HL-60/S4 treated with phorbol 12-myristate 13-acetate at 8.2 ng/mL for 4 days and 3 days (cell line): ENCODE results near the gene PARP12.

Source experiments
- in situ Hi-C: fragments of 300-500 bp; cut with MboI; formaldehyde crosslinking; loops from 2 replicates; pipeline ENCODE4 v1.15.0; 2022; ENCODE audit warnings: low sequenced_read_pairs

Gene PARP12

GRCh38 chr7:140059273-140060242 lies 3.2 kb downstream of the PARP12 start:
- in situ Hi-C loops, result no loop called here

DNA sequence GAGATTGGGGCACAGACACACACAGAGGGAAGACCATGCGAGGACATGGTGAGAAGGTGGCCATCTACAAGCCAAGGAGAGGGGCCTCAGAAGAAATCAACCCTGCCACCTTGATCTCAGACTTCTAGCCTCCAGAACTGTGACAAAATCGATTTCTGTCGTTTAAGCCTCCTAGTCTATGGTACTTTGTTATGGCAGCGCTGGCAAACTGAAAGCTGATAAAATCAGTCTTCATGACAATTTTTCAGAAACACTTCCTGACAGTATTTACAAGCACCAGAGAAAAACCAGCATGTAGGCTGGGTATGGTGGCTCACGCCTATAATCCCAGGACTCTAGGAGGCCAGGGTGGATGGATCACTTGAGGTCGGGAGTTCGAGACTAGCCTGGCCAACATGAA lies 4.2 kb downstream of the PARP12 start:
- in situ Hi-C loops, result no loop called here

DNA sequence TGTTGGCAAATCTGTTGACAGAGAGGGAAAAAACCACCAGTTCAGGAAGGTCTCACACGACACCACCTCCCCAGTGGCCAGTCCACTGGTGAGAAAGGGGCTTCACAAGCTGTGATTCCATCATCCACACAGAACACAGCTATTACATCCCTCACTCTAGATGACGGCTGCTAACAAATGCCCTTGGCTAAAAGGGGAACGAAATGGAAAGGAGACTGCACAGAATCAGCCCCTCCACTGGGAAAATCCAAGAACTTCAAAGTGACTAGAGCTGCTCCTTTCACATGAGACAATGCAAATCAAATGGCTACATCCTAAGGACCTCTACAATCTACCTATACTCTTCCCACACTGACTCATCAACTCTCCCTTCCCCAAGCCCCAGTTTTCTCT lies 5.6 kb downstream of the PARP12 start:
- in situ Hi-C loops, result no loop called here

- in situ Hi-C loops, result no loop called here
Measured at GRCh38 chr7:140056431-140057142, 6.2 kb downstream of the PARP12 start.

- in situ Hi-C loops, result no loop called here
Measured at GRCh38 chr7:140055833-140056232, 6.9 kb downstream of the PARP12 start.

GRCh38 chr7:140054751-140055150 lies 8.0 kb downstream of the PARP12 start:
- in situ Hi-C loops, result no loop called here

DNA sequence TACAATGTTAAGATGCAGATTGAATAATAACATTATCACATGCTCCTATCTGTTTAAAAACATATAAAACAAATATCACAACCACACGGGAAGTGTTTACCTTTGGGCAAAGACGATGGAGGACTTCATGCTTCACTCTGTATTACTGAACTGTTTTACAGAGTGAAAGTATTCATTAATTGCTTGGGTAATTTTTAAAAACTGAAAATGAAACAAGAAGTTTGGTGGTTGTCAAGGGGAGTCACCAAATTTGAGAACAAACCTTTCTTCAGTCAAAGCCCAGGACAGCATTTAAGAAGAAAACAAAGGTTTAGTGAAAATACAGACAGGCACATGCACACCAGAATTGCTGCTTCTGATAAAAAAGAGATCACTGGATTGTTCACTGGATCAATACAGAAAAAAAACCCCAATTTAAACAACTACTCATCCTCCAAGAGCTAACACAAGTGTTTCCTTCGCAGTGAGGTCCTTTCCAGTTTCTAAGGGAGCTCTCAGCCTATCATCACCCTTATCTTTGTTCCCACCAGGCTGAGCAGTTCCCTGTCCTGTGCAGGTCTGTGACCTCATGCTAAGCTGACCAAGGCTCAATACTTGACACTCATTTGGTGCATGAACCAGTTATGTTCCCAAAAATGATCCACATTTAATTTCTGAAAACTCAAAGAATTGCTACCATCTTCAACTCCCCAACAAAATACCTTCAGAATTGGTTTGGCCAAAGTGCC lies 8.8 kb downstream of the PARP12 start:
- in situ Hi-C loops, result no loop called here

GRCh38 chr7:140051820-140052219 lies 10.9 kb downstream of the PARP12 start:
- in situ Hi-C loops, result no loop called here

- in situ Hi-C loops, result no loop called here
Measured at GRCh38 chr7:140050100-140050499, 12.7 kb downstream of the PARP12 start.

DNA sequence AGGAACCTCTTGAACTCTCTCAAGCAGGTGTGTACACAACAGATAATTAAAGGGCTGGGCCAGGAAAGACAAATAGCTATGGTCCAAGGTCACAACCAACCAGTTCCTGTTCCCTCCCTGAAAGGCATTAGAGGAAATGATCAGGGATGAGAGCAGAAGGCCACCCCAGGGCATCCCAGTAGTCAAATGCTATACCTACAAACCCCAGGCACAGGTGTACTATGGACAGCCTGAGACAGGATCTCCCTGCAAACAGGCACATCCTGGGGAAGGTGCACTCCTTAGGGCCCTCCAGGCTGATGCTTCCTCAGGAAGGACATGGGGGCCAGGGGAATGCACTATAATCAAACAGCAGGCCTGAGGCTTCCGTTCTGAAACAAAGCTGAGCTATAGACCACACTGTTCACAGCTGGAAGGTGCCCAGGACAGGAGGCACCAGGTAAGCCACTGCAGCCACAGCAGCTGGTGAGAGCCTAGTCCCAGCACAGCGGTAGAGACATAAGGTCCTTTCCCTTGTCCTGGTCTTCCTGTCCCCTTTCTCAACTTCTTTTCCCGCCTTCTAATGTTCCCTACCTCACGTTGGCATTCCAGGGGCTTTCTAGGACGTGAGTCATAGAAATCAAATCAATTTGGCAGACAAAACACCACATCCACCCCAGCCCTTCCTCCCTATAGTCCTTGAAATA lies 13.3 kb downstream of the PARP12 start:
- in situ Hi-C loops, result no loop called here

DNA sequence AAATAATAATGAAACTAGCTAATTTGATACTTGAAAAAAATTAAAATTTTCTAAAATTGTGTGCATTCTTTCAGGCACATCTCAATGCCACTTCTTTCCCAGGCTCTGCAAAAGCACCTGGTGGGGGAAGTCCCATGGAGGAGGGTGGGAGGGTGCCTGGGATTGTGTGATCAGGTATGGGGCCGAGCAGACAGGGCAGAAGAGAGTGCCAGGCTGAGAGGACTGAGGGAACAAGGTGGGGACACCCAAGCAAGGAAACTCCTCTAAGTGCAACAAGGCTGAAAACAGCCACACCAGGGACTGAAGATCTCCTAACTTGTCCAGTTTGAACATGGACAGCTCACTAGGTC lies 13.8 kb downstream of the PARP12 start:
- in situ Hi-C loops, result no loop called here

DNA sequence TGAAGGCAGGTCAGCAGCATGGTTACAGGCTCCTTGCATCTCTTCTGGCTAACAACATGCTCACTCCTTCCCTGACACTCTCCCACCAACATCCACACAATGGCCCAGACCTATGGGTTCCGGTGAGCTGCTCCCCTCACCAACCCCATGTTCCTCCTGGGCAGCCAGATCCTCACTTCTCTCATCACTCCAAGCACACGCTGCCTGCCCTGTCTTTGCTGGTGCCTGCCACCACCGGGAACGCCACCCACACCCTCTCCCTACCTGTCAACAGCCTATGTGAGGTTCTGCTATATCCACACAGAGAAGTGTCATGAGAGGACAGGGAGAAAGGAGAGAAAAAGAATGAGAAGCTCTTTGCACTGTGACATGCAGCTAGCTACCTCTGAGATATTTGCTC lies 14.6 kb downstream of the PARP12 start:
- in situ Hi-C loops, result no loop called here

DNA sequence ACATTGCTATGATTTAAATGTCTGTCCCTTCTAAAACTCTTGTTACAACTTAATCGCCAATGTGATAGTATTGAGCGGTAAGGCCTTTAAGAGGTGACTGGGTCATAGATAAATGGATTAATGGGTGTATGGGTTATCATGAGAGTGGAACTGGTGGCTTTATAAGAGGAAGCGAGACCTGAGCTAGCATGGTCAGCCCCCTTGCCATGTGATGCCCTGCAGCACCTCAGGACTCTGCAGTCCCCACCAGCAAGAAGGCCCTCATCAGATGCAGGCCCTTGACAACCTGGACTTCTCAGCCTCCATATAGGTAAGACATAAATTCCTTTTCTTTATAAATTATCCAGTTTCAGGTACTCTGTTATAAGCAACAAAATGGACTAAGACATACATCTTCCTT lies 15.6 kb downstream of the PARP12 start:
- in situ Hi-C loops, result no loop called here

GRCh38 chr7:140045697-140046096 lies 17.1 kb downstream of the PARP12 start:
- in situ Hi-C loops, result no loop called here

DNA sequence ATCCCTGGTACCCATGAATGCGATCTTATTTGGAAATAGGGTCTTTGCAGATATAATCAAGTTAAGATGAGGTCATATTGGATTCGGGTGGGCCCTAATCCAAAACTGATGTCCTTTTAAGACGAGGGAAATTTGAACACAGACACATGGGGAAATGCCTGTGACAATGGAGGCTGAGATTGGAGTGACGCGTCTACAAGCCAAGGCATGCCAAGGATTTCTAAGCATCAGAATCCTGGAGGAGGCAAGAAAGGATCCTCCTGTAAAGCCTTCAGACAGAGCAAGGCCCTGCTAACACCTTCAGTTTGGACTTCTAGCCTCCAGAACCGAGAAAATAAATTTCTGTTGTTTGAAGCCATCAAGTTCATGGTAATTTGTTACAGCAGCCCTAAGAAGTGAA lies 18.5 kb downstream of the PARP12 start:
- in situ Hi-C loops, result no loop called here

GRCh38 chr7:140042386-140042670 lies 20.4 kb downstream of the PARP12 start:
- in situ Hi-C loops, result no loop called here

DNA sequence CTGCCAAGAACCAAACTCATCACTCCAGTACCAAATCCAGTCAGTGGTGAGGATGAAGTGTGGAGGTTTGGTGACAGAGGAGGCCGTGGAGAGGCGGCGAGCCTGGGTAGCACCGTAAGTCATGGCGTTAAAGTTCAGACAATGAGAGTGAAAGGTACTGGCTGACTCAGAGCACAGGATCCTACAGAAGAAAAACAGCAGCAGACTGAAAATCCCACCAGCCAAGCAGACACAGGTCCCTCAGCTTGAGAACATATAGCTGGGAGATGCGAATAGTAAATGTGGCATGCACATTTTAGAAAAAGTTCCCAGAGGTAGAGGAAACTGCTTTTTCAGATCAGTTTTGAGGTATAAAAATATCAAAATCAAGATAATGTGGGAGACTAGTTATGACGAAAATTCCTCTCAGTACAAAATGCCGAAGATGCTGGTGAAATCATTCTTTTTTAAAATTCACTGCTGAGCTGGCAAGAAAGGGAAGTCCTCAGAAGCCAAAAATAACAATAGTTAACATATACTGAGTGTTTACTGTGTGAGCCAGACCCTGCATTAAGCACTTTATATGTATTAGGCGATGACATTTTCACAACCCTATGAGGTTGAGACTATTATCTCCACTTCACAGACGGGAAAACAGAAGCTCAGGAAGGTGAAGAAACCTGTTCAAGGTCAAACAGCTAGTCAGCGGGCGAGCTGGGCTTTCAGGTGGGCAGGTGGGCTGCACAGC lies 20.9 kb downstream of the PARP12 start:
- in situ Hi-C loops, result no loop called here

GRCh38 chr7:140039896-140040295 lies 22.9 kb downstream of the PARP12 start:
- in situ Hi-C loops, result no loop called here

DNA sequence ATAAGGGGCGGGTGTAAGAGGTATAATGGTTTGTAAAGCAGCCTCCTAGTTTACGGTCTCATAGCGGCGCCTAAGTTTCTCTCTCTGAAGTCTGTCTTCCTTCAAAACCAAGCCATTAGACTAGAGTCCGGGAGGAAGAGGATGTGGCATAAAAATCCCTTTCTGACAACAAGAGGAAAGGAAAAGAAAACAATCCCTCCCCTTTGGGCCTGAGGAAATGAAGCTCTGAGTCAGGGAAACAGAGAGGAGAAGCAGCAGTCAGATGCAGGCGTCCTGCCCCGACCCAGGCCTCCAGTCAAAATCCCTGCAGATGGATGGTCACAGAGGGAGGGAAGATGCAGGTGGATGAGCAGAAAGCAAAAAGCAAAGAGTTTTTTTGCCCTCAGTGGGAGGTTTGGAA lies 23.7 kb downstream of the PARP12 start:
- in situ Hi-C loops, result no loop called here

DNA sequence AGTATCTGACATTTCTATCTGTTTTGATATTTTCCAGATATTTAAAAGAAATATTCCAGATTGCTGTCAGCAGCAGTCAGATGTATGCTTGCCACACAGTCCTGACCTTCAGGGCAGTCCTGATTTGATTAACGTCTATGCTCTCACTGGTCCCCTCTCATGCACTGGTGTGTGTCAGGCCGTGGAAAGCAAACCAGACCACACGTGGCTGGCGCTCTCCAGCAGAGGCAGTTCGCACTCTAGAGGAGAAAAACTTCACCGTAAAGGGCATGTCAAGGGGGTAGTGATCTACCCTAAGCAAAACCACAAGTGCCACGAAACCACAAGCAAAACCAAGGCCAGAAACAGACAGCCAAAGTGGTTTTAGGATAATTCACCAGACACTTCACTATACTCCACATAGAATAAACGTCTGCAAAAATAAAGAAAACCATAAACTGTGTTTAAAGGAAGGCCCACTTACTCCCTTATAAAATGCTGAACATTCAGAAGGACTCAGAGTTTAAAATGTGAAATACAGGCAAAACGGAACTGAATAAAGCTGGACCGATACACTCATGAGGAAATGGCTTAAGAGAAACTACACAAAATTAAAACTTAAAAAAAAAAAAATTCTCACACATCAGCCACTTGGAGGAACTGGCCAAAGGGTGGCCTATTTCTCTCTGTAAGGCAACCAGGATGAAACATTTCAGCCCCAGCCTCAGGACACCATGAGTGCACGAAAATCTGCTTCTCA lies 26.4 kb downstream of the PARP12 start:
- in situ Hi-C loops, result no loop called here
